Activated T-cell treated with anti-CD3 and anti-CD28 coated beads, Interleukin-2, amount 50 U/mL, for 24 hours (primary cell): ENCODE results near the gene UBTD1.

ENCODE experiments used
- DNase-seq: peaks from one replicate; pipeline ENCODE4 v3.0.0-alpha.2; 2020
- H3K27ac Mint-ChIP-seq: 2 replicates; pipeline ENCODE4 v1.8.0; 2020; ENCODE audit warnings: mild to moderate bottlenecking, mixed read lengths
- H3K27me3 Mint-ChIP-seq: 2 replicates; pipeline ENCODE4 v1.8.0; 2020; ENCODE audit warnings: mixed read lengths
- H3K36me3 Mint-ChIP-seq: 2 replicates; pipeline ENCODE4 v1.8.0; 2020; ENCODE audit warnings: low read depth, mixed read lengths
- H3K4me1 Mint-ChIP-seq: 2 replicates; pipeline ENCODE4 v1.8.0; 2020; ENCODE audit warnings: low read depth, mixed read lengths
- H3K4me3 Mint-ChIP-seq: 2 replicates; pipeline ENCODE4 v1.8.0; 2020; ENCODE audit warnings: mild to moderate bottlenecking, moderate library complexity, mixed read lengths
- H3K9me3 Mint-ChIP-seq: 2 replicates; pipeline ENCODE4 v1.8.0; 2020; ENCODE audit warnings: mixed read lengths

Gene UBTD1

GRCh38 chr10:97498076-97498840, 466 bp upstream of the UBTD1 start, which contains the start of gene MMS19:
MMS19 (minus strand) TSS chr10:97498422; CDS start chr10:97498384, 38 bp downstream.
- Mint-ChIP-seq H3K9me3 (no peaks in the 10 kb centered on the region), H3K27ac (peak within 1 kb of the TSS; percentile 99), H3K4me1 (peaks cover 43% of the 10 kb centered on the region), H3K36me3 (peaks cover 45% of the 10 kb centered on the region), H3K4me3 (peak within 1 kb of the TSS; percentile 94), H3K27me3 (peaks cover 27% of the 10 kb centered on the region)
- DNase-seq = peak; percentile 100

GRCh38 chr10:97499561-97500296, 1.0 kb downstream of the UBTD1 start:
- H3K36me3 Mint-ChIP-seq = peaks cover 31% of the 10 kb centered on the region
- H3K4me1 Mint-ChIP-seq = peaks cover 31% of the 10 kb centered on the region
- no peaks in the 10 kb centered on the region for H3K9me3 Mint-ChIP-seq
- no peak for DNase-seq
- peaks cover 27% of the 10 kb centered on the region for H3K27me3 Mint-ChIP-seq
- peak overlapping the region; percentile 63 for H3K4me3 Mint-ChIP-seq
- no peak overlapping the region for H3K27ac Mint-ChIP-seq

- H3K4me3 Mint-ChIP-seq = no peak overlapping the region
- H3K4me1 Mint-ChIP-seq = peaks cover 26% of the 10 kb centered on the region
- no peaks in the 10 kb centered on the region for H3K9me3 Mint-ChIP-seq
- no peak for DNase-seq
- H3K27me3 Mint-ChIP-seq = peaks cover 27% of the 10 kb centered on the region
- H3K36me3 Mint-ChIP-seq = peaks cover 27% of the 10 kb centered on the region
- no peak overlapping the region for H3K27ac Mint-ChIP-seq
These were observed 1.5 kb downstream of the UBTD1 start for GRCh38 chr10:97500297-97500575.

GRCh38 chr10:97502916-97503315, 4.2 kb downstream of the UBTD1 start:
- no peak for DNase-seq
- Mint-ChIP-seq H3K4me1 (peaks cover 12% of the 10 kb centered on the region), H3K4me3 (no peak overlapping the region), H3K9me3 (no peaks in the 10 kb centered on the region), H3K27me3 (peaks cover 27% of the 10 kb centered on the region), H3K27ac (no peak overlapping the region), H3K36me3 (peaks cover 3% of the 10 kb centered on the region)

- Mint-ChIP-seq H3K9me3 (no peaks in the 10 kb centered on the region), H3K27ac (no peak overlapping the region), H3K4me1 (peaks cover 12% of the 10 kb centered on the region), H3K36me3 (no peaks in the 10 kb centered on the region), H3K4me3 (no peak overlapping the region), H3K27me3 (peaks cover 27% of the 10 kb centered on the region)
- no peak for DNase-seq
These were observed 4.7 kb downstream of the UBTD1 start for GRCh38 chr10:97503406-97503805.

- H3K27me3 Mint-ChIP-seq = peaks cover 21% of the 10 kb centered on the region
- no peaks in the 10 kb centered on the region for H3K36me3 Mint-ChIP-seq
- no peaks in the 10 kb centered on the region for H3K9me3 Mint-ChIP-seq
- H3K4me3 Mint-ChIP-seq = no peak overlapping the region
- no peak overlapping the region for H3K27ac Mint-ChIP-seq
- peaks cover 7% of the 10 kb centered on the region for H3K4me1 Mint-ChIP-seq
- no peak for DNase-seq
These were observed 6.4 kb downstream of the UBTD1 start for GRCh38 chr10:97505152-97505551.

- peak overlapping the region; percentile 62 for H3K27ac Mint-ChIP-seq
- peaks cover 10% of the 10 kb centered on the region for H3K27me3 Mint-ChIP-seq
- H3K4me3 Mint-ChIP-seq = no peak overlapping the region
- H3K36me3 Mint-ChIP-seq = no peaks in the 10 kb centered on the region
- no peak for DNase-seq
- H3K9me3 Mint-ChIP-seq = no peaks in the 10 kb centered on the region
- peaks cover 7% of the 10 kb centered on the region for H3K4me1 Mint-ChIP-seq
These were observed 7.7 kb downstream of the UBTD1 start for GRCh38 chr10:97506199-97506991.

- no peaks in the 10 kb centered on the region for H3K9me3 Mint-ChIP-seq
- H3K4me3 Mint-ChIP-seq = no peak overlapping the region
- H3K4me1 Mint-ChIP-seq = peaks cover 7% of the 10 kb centered on the region
- DNase-seq = no peak
- H3K27me3 Mint-ChIP-seq = no peaks in the 10 kb centered on the region
- H3K36me3 Mint-ChIP-seq = no peaks in the 10 kb centered on the region
- H3K27ac Mint-ChIP-seq = no peak overlapping the region
These were observed 9.6 kb downstream of the UBTD1 start for GRCh38 chr10:97508342-97508741.

- H3K27ac Mint-ChIP-seq = no peak overlapping the region
- H3K4me3 Mint-ChIP-seq = no peak overlapping the region
- H3K9me3 Mint-ChIP-seq = no peaks in the 10 kb centered on the region
- H3K4me1 Mint-ChIP-seq = peaks cover 7% of the 10 kb centered on the region
- DNase-seq = no peak
- H3K36me3 Mint-ChIP-seq = no peaks in the 10 kb centered on the region
- H3K27me3 Mint-ChIP-seq = no peaks in the 10 kb centered on the region
These were observed 10.5 kb downstream of the UBTD1 start for GRCh38 chr10:97509120-97509680.

- Mint-ChIP-seq H3K4me1 (peaks cover 7% of the 10 kb centered on the region), H3K9me3 (no peaks in the 10 kb centered on the region), H3K36me3 (no peaks in the 10 kb centered on the region), H3K27me3 (no peaks in the 10 kb centered on the region), H3K27ac (no peak overlapping the region), H3K4me3 (no peak overlapping the region)
- DNase-seq = no peak
These were observed 12.0 kb downstream of the UBTD1 start for GRCh38 chr10:97510686-97511085.

- no peak for DNase-seq
- peaks cover under 1% of the 10 kb centered on the region for H3K4me1 Mint-ChIP-seq
- no peak overlapping the region for H3K27ac Mint-ChIP-seq
- H3K4me3 Mint-ChIP-seq = no peak overlapping the region
- no peaks in the 10 kb centered on the region for H3K9me3 Mint-ChIP-seq
- no peaks in the 10 kb centered on the region for H3K36me3 Mint-ChIP-seq
- no peaks in the 10 kb centered on the region for H3K27me3 Mint-ChIP-seq
These were observed 13.2 kb downstream of the UBTD1 start for GRCh38 chr10:97511711-97512440.

GRCh38 chr10:97512993-97513392, 14.3 kb downstream of the UBTD1 start:
- H3K36me3 Mint-ChIP-seq = no peaks in the 10 kb centered on the region
- no peak overlapping the region for H3K4me3 Mint-ChIP-seq
- H3K4me1 Mint-ChIP-seq = no peaks in the 10 kb centered on the region
- H3K27me3 Mint-ChIP-seq = no peaks in the 10 kb centered on the region
- no peaks in the 10 kb centered on the region for H3K9me3 Mint-ChIP-seq
- H3K27ac Mint-ChIP-seq = no peak overlapping the region
- no peak for DNase-seq

- no peak overlapping the region for H3K27ac Mint-ChIP-seq
- DNase-seq = no peak
- no peak overlapping the region for H3K4me3 Mint-ChIP-seq
- no peaks in the 10 kb centered on the region for H3K4me1 Mint-ChIP-seq
- no peaks in the 10 kb centered on the region for H3K27me3 Mint-ChIP-seq
- no peaks in the 10 kb centered on the region for H3K9me3 Mint-ChIP-seq
- no peaks in the 10 kb centered on the region for H3K36me3 Mint-ChIP-seq
These were observed 15.6 kb downstream of the UBTD1 start for GRCh38 chr10:97514344-97514743.
